ENCODE measurements around the gene ATXN1. TPM values are rescaled to one million over a fixed set of nuclear protein-coding genes. Genes with fewer than 3 reads are reported as not detected.
A peak's percentile ranks its signal among the peaks of the same experiment; 100 is the strongest.

ATXN1 gene
- polyA plus RNA-seq, 1 of the 3 experiments (the other 2 are of a cell fraction) = 7.9 TPM

GRCh38 chr6:16674801-16675392 is 86.4 kb downstream of the ATXN1 start:
- ChIA-PET CTCF (no interaction called here), POLR2A (no interaction called here)
- peaks cover 66% of the 10 kb centered on the region for H3K79me2 ChIP-seq (ENCODE audit: insufficient read depth)

More at GRCh38 chr6:16674801-16675392, 86.4 kb downstream of the ATXN1 start:
- Histone ChIP-seq H3K4me2 (peak overlapping the region; percentile 36; the same call in 1 of the 2 replicates), H3K36me3 (replicated peaks in 1 of 2; ENCODE audit: control insufficient read depth in 1 of 2, insufficient read depth in 2 of 2, low read length in 1 of 2) (peaks cover 0 to 4% of the 10 kb centered on the region in 2 experiments), H3K9me2 (no peaks in the 10 kb centered on the region), H3K9ac (peak overlapping the region; percentile 10; the same call in 1 of the 2 replicates), H3K27me3 (ENCODE audit: insufficient read depth) (no peaks in the 10 kb centered on the region), H3K4me1 (ENCODE audit: control insufficient read depth in 1 of 2, insufficient read depth in 2 of 2, low read depth in 1 of 2, low read length in 1 of 2) (peaks cover 0 to 20% of the 10 kb centered on the region in 2 experiments; a peak in 3 of 4 replicates), H3K27ac (ENCODE audit: low read depth in 2 of 2, low read length in 1 of 2) (peak overlapping the region in 1 of 2 experiments; percentile 72; a peak in 2 of 4 replicates), H3K4me3 (ENCODE audit: low read depth in 2 of 2, low read length in 1 of 2) (no peak overlapping the region), H3K9me3 (no peaks in the 10 kb centered on the region), H2AFZ (ENCODE audit: low read depth) (no peak overlapping the region), H4K20me1 (ENCODE audit: insufficient read depth) (no peaks in the 10 kb centered on the region), H3F3A (replicated peaks; ENCODE audit: insufficient read depth) (peaks cover 21% of the 10 kb centered on the region)
- 83% methylated on average over 4 of the region's 4 CpGs for WGBS (ENCODE audit: low lambda C conversion rate)
- TF ChIP-seq PBX3 (IDR thresholded peaks at IDR 0.05) (no peak), NRF1 (IDR thresholded peaks at IDR 0.05; ENCODE audit: low read depth, low read length) (no peak), GABPA (IDR thresholded peaks at IDR 0.05; ENCODE audit: low read depth) (no peak), REST (IDR thresholded peaks at IDR 0.05; ENCODE audit: low read depth, low read length) (no peak), TEAD4 (IDR thresholded peaks at IDR 0.05; ENCODE audit: borderline replicate concordance, insufficient read depth) (no peak), FOXJ3 (CRISPR knock-in tag; IDR thresholded peaks at IDR 0.05) (no peak), USF1 (IDR thresholded peaks at IDR 0.05; ENCODE audit: borderline replicate concordance, low read depth) (no peak), CHD2 (IDR thresholded peaks at IDR 0.05; ENCODE audit: low read length, partially characterized antibody) (no peak)
- DNase-seq = no peak

Measured in SK-N-SH (cell line).